Neural crest cell (in vitro differentiated cells): ENCODE data around the gene PRKCA. TPM values are rescaled to one million over a fixed set of nuclear protein-coding genes. Genes with fewer than 3 reads are reported as not detected.

Experiments used
- DNase-seq: peaks from one replicate; pipeline ENCODE4 v3.0.0; 2021; ENCODE audit warnings: low read depth, mixed read lengths, low spot score
- H3K27ac Mint-ChIP-seq: one replicate; pipeline ENCODE4 v1.8.0; 2021; ENCODE audit warnings: mild to moderate bottlenecking, mixed read lengths; ENCODE audit not compliant: unreplicated experiment
- H3K27me3 Mint-ChIP-seq: 2 replicates; pipeline ENCODE4 v1.8.0; 2021; ENCODE audit warnings: low read depth, mild to moderate bottlenecking, mixed read lengths
- H3K36me3 Mint-ChIP-seq: 2 replicates; pipeline ENCODE4 v1.8.0; 2021; ENCODE audit warnings: low read depth, mild to moderate bottlenecking, mixed read lengths
- H3K4me1 Mint-ChIP-seq: 2 replicates; pipeline ENCODE4 v1.8.0; 2021; ENCODE audit warnings: mixed read lengths
- H3K4me3 Mint-ChIP-seq: one replicate; pipeline ENCODE4 v1.8.0; 2021; ENCODE audit warnings: mild to moderate bottlenecking, mixed read lengths
- H3K9me3 Mint-ChIP-seq: 2 replicates; pipeline ENCODE4 v1.8.0; 2021; ENCODE audit warnings: mixed read lengths
- CTCF ChIP-seq: fragments of 200-600 bp; sonication (generic); conservative IDR thresholded peaks from 2 replicates; pipeline ENCODE4 v1.5.0; 2021; ENCODE audit warnings: antibody characterized with exemption, mild to moderate bottlenecking
- total RNA-seq: library from RNA; stranded (reverse); gene quantifications from 2 replicates; pipeline ENCODE4 v1.2.1, GENCODE V29; 2021

Gene PRKCA
- total RNA-seq, 1 donor from 2014 or later: 22.7 TPM

GRCh38 chr17:66432996-66433551, 130.7 kb downstream of the PRKCA start:
- Mint-ChIP-seq H3K9me3 (no peaks in the 10 kb centered on the region), H3K4me1 (peaks cover 25% of the 10 kb centered on the region), H3K27ac (no peak overlapping the region), H3K4me3 (no peak overlapping the region), H3K36me3 (no peaks in the 10 kb centered on the region), H3K27me3 (no peaks in the 10 kb centered on the region)
- TF ChIP-seq CTCF: no peak
- no peak for DNase-seq

GRCh38 chr17:66435182-66435581, 132.8 kb downstream of the PRKCA start:
- Mint-ChIP-seq H3K4me3 (no peak overlapping the region), H3K4me1 (peaks cover 25% of the 10 kb centered on the region), H3K27me3 (no peaks in the 10 kb centered on the region), H3K36me3 (no peaks in the 10 kb centered on the region), H3K9me3 (no peaks in the 10 kb centered on the region), H3K27ac (no peak overlapping the region)
- DNase-seq: no peak
- no peak for TF ChIP-seq CTCF

DNA sequence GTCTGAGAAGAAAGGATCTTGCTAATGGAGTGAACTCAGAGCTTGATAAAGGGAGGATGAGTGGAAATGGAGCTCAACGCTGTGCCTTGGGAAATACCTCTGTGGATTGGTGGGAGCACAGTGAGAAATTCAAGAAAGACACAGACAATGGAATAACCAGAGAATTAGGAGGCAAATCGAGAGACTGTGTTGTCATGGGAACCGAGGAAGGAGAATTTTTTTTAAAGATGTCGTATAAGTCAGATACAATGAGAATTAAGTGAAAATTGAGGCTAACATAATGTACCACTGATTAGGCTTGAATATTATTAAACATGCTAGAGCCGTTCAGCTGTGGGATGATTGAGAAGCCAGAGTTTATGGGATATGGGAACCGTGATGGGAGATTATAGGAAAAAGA, 134.2 kb downstream of the PRKCA start:
- no peak for TF ChIP-seq CTCF
- no peaks in the 10 kb centered on the region for H3K9me3 Mint-ChIP-seq

GRCh38 chr17:66437476-66438026, 135.1 kb downstream of the PRKCA start:
- H3K9me3 Mint-ChIP-seq: no peaks in the 10 kb centered on the region
- no peak overlapping the region for H3K27ac Mint-ChIP-seq
- peaks cover 4% of the 10 kb centered on the region for H3K4me1 Mint-ChIP-seq
- no peak for TF ChIP-seq CTCF
- no peaks in the 10 kb centered on the region for H3K36me3 Mint-ChIP-seq
- no peaks in the 10 kb centered on the region for H3K27me3 Mint-ChIP-seq
- no peak for DNase-seq
- H3K4me3 Mint-ChIP-seq: no peak overlapping the region

More for the DNA sequence above, 134.2 kb downstream of the PRKCA start:
- H3K36me3 Mint-ChIP-seq: no peaks in the 10 kb centered on the region
- H3K27ac Mint-ChIP-seq: no peak overlapping the region
- no peak for DNase-seq
- H3K27me3 Mint-ChIP-seq: no peaks in the 10 kb centered on the region
- peaks cover 13% of the 10 kb centered on the region for H3K4me1 Mint-ChIP-seq
- H3K4me3 Mint-ChIP-seq: no peak overlapping the region

DNA sequence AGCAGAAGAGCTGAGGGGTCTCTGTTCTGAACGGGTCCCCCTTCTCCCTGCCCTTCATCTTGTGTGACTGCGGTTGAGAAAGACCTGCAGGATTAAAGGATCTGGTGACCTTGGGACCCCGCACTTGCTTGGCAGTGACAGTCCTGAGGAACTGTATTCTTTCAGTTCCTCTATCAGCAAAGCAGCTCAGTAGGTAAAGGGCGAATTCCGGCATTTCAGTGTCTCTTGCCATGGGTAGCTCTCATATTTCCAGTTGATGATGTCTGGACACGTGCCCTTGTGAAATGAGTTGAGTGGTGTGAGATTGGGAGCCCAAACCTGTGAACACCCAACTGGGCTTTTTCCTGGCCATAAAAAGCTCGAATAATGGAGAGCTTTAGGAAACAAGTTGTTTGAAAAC, 135.7 kb downstream of the PRKCA start:
- H3K36me3 Mint-ChIP-seq: no peaks in the 10 kb centered on the region
- no peaks in the 10 kb centered on the region for H3K27me3 Mint-ChIP-seq
- no peak overlapping the region for H3K27ac Mint-ChIP-seq
- no peak overlapping the region for H3K4me3 Mint-ChIP-seq
- H3K4me1 Mint-ChIP-seq: no peaks in the 10 kb centered on the region
- DNase-seq: no peak
- no peak for TF ChIP-seq CTCF
- H3K9me3 Mint-ChIP-seq: no peaks in the 10 kb centered on the region
